GM18909 (cell line): ENCODE measurements around the gene NKX6-2.
"Not testable (repeated sequence)": the region's sequence is repeated elsewhere in the genome, so short reads cannot be mapped to it uniquely, and the experiment has no call there.

Source experiments
- ATAC-seq: cut with Tn5 transposase; IDR thresholded peaks from one replicate; pipeline ENCODE4 v1.9.1; 2021; ENCODE audit warnings: mild to moderate bottlenecking; ENCODE audit not compliant: unreplicated experiment, poor library complexity

Gene NKX6-2

DNA sequence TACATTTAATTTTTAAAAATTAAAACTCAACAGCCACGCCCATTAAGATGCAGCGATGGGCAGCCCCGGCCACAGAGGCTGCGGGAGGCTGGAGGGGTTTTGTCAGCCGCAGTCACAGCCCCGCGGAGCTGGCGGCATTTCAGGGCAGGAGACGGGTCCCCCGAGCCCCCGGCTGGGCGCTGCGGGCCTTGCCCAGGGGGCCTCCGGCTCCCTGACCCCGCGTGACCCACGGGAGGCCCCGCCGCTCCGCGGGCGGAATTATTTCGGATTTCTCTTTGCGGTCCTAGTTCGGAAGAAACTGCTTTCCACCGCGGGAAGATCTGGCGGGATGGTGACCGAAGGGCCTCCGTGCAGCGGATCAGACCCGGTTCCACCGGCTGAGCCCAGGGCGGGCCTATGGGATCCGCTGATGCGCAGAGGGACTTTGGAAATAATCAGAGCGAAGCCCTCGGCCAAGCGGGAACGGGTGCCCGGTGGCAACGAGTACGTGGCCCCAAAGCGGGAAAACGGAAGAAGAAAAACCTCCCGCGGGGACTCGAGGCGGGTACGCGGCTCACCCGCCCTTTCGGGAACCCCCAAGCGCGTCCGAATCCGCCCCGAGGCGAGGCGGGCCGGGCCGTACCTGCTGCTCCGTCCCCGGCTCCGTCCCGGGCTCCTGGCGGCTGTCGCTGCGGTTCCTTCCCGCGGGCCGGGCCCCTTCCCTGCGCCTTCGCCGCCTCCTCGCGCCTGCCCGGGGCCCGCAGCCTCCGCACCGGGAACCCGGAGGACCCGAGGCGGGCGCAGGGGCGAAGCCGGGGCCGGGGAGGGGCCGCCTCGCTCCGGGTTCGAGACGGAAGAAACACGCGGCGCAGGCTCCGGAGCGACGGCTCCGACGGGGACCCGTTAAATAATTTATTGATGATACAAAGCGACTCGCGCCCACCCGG, 1.7 kb downstream of the NKX6-2 start:
- ATAC-seq: no peak

DNA sequence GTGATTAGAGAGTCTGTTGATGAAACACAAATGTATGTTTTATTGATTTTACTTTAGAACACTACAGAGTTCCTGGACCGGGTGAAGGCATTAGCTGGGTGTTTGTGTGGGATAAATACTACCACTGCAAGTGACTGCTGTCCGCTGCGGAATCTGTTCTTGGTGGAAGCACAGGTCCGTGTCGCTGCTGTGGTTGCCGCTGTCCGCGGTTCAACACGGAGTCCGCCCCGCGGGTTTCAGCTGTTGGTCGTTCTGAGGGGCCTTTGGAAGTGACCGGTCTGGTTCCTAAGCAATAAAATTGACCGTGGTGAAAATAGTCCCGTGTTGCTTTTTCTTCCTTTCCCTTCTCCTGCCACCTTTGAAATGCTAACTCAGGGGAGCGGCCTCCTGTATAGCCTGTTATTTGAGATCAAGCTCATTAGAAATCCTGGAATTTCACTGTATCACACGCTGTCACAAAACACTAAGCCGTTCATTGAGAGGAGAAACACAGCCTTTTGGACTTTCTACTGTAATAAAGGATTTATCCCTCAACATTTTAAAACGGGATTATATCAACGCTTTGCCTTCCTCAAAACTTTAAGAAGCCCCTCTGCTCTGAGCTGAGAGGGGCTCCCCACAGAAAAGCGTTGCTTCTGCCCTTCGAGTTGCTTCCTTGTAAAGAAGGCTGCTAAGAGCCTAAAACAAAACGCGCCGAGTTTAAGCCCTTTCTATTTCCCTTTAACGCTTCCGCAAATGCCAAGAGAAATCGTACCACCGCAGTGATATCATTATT, 2.6 kb downstream of the NKX6-2 start:
- ATAC-seq: no peak

DNA sequence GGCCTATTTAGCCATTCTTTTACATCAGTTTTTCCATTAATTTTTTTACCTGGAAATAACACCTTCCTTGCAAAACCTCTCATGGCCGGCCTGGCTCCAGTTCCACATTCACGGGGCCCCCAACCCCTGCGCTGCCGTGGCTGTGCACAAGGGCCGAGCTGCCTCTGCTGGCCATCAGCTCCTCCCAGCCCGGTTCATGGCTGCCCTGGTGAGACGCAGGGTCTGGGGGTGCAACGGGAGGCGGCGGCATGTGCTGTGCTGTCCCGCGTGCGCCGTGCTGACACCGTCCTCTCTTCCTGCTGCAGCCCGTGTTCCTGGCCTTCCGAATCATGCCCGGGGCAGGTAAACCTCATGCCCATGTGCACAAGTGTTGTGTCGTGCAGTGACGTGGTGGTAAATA, 4.4 kb downstream of the NKX6-2 start:
- no peak for ATAC-seq

DNA sequence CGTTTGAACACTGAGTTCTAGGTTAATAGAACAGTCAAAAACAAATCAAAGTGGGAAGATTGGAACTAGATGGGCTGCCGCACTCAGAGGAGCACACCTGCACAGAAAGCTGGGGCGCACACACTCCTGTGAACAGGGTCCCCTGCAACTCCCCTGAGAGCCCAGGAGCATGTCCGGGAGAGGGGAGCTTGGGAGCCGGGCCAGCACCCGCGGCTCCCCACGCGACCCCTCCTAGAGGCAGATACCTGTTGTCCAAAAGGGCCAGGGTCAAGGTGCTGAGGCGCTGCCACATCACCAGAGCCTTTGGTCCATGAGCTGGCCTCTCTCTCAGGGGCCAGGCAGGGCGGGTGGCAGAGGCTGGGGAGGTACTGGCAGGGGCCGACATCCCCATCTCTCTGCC, 5.6 kb downstream of the NKX6-2 start:
- ATAC-seq: no peak

DNA sequence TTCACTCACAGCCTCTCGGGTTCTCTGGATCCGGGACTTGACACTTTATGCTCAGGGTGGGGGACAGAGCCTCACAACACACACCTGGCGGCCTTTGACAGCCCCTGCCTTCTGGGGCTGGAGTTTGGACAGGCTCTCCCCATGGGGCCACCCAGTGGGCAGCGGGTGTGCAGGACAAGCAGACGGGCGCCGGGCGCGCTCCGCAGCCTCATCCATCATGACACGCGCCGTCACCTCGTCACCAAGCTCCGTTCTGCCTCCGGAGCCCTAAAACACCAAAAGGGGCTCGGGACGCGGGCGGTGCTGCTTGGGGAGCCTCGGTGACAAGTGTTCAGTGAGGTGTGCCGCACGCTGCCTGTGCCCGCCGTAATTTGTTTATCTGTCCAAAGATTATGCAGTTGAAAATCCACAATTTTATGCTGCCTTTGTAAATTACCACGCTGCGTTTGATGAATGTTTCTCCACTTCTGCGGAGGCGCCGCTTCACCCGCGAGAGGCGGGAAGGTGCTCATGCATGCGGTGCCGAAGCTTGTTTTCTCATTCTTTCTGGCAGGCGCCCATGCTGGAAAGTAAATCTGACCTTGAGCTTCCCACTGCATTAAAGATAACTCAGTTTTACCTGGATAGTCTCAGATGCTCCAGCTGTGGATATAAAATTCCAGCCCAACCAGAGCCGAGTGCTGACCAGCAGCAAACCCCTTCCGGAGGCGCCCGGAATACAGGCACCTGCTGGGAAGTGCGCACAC, 6.2 kb downstream of the NKX6-2 start:
- ATAC-seq: no peak

DNA sequence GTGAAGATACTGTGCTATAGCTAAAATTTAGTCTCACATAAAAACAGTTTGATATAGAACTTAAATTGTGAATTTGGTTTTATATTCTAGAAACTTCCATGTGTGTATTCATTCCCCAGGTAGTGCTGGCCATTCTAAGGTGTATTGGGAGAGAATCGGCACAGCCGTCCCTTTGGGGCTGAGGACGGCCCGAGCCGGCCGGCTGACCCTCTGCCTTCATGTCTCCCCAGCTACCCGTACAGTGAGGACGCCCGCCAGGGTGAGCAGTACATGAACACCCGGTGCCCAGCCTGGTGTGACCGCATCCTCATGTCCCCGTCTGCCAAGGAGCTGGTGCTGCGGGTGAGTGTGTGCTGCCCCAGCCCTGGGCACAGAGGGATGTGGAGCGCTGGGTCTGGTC, 8.5 kb downstream of the NKX6-2 start:
- no peak for ATAC-seq

DNA sequence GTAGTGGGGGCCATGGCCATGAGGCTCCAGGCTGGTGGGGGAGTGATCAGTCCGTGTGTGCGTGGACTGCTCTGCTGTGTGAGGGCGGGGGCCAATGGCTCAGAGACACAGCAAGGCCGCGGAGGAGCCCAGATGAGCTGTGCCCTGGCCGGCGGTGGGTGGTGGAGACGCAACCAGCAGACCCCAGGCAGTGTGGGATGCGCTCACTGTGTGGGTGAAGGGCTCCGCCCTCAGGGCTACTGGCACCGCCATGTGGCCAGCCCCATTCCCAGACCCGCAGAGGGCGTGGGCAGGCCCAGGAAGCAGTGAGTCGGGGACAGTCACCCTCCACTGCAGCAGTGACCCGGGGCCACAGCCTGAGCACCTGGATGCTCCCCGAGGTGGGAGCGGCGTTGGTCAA, 9.1 kb downstream of the NKX6-2 start:
- ATAC-seq: no peak

DNA sequence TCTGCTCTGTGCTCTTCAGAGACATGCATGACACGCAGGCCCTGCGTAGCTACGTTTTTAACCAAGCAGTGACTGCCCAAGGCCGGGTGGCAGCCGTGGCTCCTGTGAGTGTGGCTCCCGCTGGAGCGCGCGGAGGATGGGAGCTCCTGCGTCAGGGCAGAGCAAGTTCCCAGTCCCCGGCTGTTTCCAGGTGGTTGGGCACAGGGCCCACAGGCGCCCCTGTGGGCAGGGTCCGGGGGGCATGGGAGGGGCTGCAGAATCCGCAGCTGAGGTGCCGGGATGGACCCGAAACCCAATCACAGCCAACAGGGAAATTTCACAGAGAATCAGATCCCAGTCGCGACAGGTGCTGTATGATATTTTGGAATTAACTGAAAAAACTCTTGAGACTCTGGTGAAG, 9.8 kb downstream of the NKX6-2 start:
- no peak for ATAC-seq

DNA sequence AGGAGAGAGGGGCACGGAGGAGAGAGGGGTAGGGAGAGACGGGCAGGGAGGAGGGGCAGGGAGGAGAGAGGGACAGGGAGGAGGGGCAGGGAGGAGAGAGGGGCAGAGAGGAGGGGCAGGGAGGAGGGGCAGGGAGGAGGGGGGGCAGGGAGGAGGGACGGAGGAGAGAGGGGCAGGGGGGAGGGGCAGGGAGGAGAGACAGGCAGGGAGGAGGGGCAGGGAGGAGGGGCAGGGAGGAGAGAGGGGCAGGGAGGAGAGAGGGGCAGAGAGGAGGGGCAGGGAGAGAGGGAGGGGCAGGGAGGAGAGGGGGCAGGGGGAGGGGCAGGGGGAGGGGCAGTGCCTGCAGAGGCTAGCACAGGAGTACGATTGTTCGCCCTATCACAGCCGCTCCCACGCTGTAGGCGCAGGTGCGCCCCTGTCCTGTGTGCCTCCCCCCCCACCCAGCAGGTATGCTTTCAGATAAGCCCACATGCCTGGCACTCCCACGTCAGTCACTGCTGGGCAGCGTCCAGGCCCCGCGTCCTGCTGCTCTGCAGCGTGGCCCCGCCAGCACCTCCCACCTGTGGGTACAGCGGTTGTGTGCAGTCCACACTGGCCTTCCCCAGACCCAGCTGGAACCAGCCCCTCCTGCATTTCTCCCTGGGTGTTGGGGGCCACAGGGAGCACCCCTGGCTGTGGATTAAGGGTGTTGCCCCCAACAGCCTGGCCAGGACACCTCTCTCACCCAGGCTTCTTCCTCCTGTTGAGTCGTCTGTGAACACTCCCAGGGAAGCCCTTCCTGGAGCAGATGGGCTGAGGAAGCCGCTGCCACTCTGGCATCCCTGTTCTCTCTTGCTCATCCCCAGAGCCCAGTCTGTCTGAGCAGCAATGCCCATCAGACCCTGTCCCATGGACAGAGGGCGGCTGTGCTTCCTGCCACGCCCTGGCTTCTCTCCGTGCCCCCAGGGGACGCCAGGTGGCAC, 10.8 kb downstream of the NKX6-2 start:
- ATAC-seq: no peak

DNA sequence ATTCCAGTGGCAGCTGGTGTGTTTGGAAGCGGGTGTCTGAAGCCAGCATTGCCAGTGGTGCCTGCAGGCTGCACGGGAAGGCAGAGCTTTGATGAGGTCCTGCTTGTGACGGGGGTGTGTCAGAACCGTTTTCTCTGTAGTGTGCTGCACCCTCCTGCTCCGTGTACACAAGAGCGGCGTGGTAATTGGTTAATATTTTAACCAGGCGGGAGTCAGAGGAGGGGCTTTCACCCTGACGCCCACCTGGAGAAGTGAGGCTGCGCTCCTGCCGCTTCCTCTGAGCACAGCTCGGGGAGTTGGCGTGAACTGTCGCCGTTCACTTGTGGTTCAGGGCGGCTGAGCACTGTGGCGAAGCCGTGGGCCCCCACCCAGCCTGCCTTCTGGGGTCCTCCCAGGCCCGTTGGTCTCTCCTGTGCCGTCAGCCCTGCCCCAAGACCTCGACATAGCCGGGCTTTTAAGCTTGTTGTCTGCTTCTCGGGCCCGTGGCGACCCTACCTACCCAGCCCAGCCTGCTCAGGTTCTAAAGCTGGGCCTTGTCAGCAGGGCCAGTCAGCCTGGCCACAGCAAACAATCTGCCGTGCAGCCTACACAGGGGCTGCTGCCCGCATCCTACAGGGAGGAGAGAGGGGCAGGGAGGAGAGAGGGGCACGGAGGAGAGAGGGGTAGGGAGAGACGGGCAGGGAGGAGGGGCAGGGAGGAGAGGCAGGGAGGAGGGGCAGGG, 11.6 kb downstream of the NKX6-2 start:
- no peak for ATAC-seq

DNA sequence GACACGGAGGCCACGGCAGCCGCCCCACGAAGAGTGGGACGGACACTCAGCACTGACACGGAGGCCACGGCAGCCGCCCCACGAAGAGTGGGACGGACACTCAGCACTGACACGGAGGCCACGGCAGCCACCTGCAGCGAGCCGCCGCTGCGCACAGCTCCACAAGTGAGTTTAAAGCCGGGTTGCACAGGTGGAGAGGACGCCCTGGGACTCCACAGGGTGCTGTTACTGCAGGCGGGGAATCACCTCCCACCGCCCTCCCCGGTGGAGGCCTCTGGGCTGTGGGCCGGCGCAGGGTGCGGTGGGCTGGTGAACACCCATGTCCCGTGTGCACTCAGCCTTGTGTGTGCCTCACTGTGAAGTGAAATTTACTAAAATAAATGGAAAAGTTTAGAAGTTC, 13.1 kb downstream of the NKX6-2 start:
- ATAC-seq: not testable (repeated sequence)

DNA sequence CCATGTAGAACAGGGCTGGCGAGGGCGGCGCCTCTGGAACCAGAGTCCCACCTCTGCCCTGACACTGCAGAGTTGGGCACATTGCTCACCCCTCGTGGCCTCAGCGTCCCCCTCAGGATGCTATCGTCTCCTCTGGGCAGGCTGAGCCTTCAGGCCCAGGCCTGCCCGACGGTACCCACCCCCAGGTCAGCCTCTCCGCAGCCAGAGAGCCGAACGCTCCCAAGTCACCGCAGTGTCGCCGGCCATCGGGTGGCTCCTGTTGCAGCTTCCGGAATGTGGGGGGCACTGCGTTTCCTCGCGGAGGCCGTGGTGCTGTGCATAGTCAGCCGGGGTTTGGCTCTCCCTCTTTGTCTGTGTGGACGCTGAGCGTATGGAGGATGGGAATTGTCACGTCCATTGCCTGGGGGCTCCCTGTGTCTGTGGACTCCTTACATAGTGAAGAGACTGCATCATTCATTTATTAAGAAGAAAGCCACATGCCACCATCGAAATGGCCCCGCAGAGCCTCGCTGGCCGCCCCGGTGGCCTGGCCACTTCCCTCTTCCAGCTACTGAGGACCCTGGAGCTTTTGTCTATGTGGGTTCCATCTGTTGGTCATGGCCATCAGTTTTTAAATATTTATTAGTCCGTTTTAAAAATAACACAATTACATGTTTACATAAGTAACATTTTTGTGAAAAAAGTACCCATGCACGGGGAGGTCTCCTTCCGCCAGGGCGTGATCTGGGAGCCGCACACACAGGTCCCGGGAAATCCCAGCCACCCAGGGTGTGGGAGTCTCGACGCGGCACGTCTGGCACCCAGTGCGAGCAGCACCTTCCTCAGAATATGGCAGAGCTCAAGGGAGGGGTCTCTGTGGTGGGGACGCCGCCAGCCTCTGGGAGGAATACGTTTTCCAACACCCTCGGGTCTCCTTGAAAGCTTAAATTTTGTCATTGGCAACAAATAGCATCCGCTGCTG, 15.6 kb downstream of the NKX6-2 start:
- ATAC-seq: no peak

DNA sequence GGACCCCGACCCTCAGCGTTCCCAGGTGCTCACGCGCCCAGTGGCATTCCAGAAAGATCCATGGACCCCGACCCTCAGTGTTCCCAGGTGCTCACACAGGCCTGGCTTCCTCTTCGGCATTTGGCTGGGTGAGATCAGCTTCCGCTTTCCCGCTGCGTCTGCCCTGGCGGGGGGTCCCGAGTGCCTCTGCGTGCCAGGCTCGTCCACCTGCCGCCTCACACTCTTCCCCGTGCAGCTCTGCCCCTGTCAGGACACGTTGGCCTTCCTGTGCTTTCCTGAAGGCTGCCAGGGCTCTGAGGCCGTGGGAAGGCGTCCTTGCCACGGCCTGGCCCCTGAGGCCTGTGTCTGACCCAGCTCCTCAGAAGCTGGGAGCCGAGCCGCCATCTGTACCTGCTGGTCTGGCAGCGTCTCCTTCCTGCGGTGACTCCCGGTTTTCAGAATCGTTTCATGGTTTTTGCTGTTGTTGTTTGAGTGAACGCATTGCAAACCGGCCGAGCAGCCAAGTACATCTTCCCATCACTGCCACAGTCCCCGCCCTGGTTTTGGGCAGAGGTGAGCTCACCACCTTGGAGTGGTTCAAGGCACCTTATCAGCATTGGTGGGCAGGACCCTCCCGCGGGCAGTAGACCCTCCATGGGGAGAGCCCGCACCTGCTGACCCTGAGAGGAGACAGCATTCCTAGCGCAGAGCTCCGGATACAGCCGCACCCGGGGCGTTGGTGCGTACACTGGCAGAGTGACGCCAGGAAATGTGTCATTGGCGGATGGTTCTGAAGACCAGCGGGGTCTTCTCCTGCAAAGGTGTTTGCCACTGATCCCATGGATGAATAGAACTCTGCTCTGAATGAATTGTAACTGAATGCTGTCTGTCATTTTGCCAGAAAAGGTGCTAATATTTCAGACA, 17.4 kb downstream of the NKX6-2 start:
- ATAC-seq: no peak

DNA sequence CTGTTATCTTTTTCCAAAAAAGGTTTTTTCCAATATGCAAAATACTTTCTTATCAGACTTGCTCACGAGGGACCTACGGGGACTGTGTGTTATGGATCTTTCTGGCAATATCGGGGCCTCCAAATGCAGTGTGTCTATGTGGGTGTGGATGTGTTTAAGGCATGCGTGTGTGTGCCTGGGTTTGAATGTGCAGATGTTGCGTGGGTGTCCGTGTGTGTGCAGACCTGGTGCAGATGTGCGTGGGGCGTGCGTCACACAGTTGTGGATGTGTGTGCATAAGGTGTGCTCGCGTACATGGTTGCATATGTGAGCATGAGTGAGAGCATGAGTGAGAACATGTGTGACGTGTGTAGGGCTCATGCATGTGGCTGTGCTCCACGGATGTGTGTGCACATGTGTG, 19.7 kb downstream of the NKX6-2 start:
- ATAC-seq: no peak

DNA sequence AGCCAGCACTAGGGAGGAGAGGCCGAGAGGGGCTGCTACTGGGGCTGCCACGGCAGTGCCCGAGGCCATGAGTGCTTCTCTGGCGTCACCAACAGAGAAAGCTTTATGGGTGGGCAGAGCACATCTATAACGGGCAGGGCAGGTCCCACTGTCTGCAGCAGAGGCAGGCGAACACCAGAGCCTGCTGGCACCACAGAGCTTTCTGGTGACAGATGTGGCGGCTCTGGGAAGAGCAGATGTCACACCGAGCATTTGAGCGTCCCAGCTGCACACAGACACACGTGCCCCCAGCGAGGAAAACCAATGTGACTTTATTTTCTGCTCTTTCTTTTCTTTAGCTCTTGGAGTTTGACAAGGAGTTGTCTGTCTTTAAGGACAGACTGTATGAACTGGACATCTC, 20.5 kb downstream of the NKX6-2 start:
- ATAC-seq: no peak

DNA sequence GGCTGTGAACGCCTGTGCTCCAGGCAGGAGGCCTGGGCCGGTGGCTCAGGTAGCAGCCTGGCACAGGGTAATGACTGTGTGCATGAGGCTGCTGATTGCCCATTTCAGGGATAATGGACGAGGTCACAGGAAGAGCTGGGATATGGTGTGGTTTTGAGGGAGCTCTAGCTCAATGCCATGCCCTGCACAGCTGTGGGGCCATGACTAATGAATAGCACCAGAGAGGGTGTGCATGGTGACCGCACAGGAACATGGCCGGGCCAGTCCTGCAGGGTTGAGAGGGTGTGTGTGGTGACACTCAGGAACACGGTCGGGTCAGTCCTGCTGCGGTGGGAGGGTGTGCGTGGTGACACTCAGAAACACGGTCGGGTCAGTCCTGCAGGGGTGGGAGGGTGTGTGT, 21.8 kb downstream of the NKX6-2 start:
- ATAC-seq: no peak

DNA sequence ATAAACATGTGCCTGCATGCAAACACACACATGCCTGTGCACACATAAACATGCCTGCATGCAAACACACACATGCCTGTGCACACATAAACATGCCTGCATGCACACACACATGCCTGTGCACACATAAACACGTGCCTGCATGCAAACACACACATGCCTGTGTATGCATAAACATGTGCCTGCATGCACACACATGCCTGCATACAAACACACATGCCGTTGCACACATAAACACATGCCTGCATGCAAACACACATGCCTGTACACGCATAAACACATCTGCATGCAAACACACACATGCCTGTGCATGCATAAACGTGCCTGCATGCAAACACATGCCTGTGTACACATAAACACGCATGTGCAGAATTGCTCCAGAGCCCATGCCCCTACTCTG, 22.4 kb downstream of the NKX6-2 start:
- ATAC-seq: no peak
